Eye (tissue), 1 donor: ENCODE results near the gene FMN2.

Experiments used
- DNase-seq: peaks from one replicate; pipeline ENCODE4 v3.0.0-alpha.2; 2015

FMN2 gene

GRCh38 chr1:240201931-240202330 lies 110.2 kb downstream of the FMN2 start:
- DNase-seq: no peak

- DNase-seq: no peak
These were observed 115.5 kb downstream of the FMN2 start for GRCh38 chr1:240207073-240207709.

GRCh38 chr1:240210026-240210425 lies 118.3 kb downstream of the FMN2 start:
- DNase-seq: no peak

GRCh38 chr1:240212556-240212955 lies 120.9 kb downstream of the FMN2 start:
- DNase-seq: no peak

GRCh38 chr1:240217403-240217802 lies 125.7 kb downstream of the FMN2 start:
- DNase-seq: no peak

GRCh38 chr1:240219104-240219503 lies 127.4 kb downstream of the FMN2 start:
- DNase-seq: no peak

GRCh38 chr1:240226102-240226501 lies 134.4 kb downstream of the FMN2 start:
- DNase-seq: no peak

- no peak for DNase-seq
These were observed 139.1 kb downstream of the FMN2 start for GRCh38 chr1:240230816-240231215.

- DNase-seq: no peak
These were observed 140.8 kb downstream of the FMN2 start for GRCh38 chr1:240232530-240232929.

GRCh38 chr1:240234485-240235210 lies 143.0 kb downstream of the FMN2 start:
- no peak for DNase-seq

GRCh38 chr1:240235521-240236288 lies 144.0 kb downstream of the FMN2 start:
- DNase-seq: no peak

- DNase-seq: no peak
These were observed 145.6 kb downstream of the FMN2 start for GRCh38 chr1:240237305-240237721.

- DNase-seq: no peak
These were observed 147.6 kb downstream of the FMN2 start for GRCh38 chr1:240239309-240239708.

- DNase-seq: no peak
These were observed 149.6 kb downstream of the FMN2 start for GRCh38 chr1:240241278-240241677.

GRCh38 chr1:240242601-240243144 lies 151.0 kb downstream of the FMN2 start:
- DNase-seq: no peak

- no peak for DNase-seq
These were observed 153.4 kb downstream of the FMN2 start for GRCh38 chr1:240244968-240245628.

- DNase-seq: no peak
These were observed 153.9 kb downstream of the FMN2 start for GRCh38 chr1:240245629-240246020.

GRCh38 chr1:240247899-240248298 lies 156.2 kb downstream of the FMN2 start:
- no peak for DNase-seq

- no peak for DNase-seq
These were observed 162.3 kb downstream of the FMN2 start for GRCh38 chr1:240254006-240254405.

GRCh38 chr1:240254778-240255291 lies 163.2 kb downstream of the FMN2 start:
- DNase-seq: no peak

- DNase-seq: no peak
These were observed 164.2 kb downstream of the FMN2 start for GRCh38 chr1:240255922-240256321.

GRCh38 chr1:240256836-240257503 lies 165.3 kb downstream of the FMN2 start:
- no peak for DNase-seq
